A549 (cell line): ENCODE results near the gene KRTAP5-7. TPM values are rescaled to one million over a fixed set of nuclear protein-coding genes. Genes with fewer than 3 reads are reported as not detected.
"Not testable (repeated sequence)": the region's sequence is repeated elsewhere in the genome, so short reads cannot be mapped to it uniquely, and the experiment has no call there.

Source experiments
- ATAC-seq, 2 experiments: fragments of 200-7000 bp in 1 of 2; fragments of >200 bp in 1 of 2; cut with Nextera tagmentation in 1 of 2; cut with Tn5 transposase in 1 of 2; 3 replicates each; pipeline versions ENCODE4 v1.8.0 to v1.9.1; 2018 to 2020; ENCODE audit warnings: mild to moderate bottlenecking in 1 of 2, moderate library complexity in 1 of 2
- CTCF ChIA-PET: fragments of 300-600 bp; sonication (Branson Sonifier 250); formaldehyde crosslinking; extraction: SDS; loops from one replicate; lab custom pipeline; 2021; ENCODE audit warnings: antibody characterized with exemption, inconsistent platforms; lab: Yijun Ruan, JAX
- POLR2A ChIA-PET: fragments of 350-600 bp; formaldehyde crosslinking; extraction: SDS; loops from one replicate; lab custom pipeline; 2021; ENCODE audit warnings: antibody characterized with exemption, inconsistent platforms; lab: Yijun Ruan, JAX
- DNase-seq, 2 experiments: peaks; one replicate each; pipeline versions ENCODE4 v3.0.0 to v3.0.0-alpha.2; 2011 to 2016; ENCODE audit warnings: low read depth in 1 of 2, low spot score in 1 of 2
- FAIRE-seq: peaks from 2 replicates; lab custom pipeline; 2011; peaks lifted over from hg19 to GRCh38; lab: Jason Lieb, UNC
- H3K27ac ChIP-seq, 2 experiments: fragments of >200 bp; sonication (Bioruptor Twin); formaldehyde crosslinking; 3 replicates each; pipeline ENCODE4 v1.5.1; 2016 to 2017
- H3K4me1 ChIP-seq: fragments of >200 bp; sonication (Bioruptor Twin); formaldehyde crosslinking; 3 replicates; pipeline ENCODE4 v1.6.1; 2016
- H3K4me2 ChIP-seq: fragments of >200 bp; sonication (Bioruptor Twin); formaldehyde crosslinking; 3 replicates; pipeline ENCODE4 v1.6.1; 2016
- H3K4me3 ChIP-seq: fragments of >200 bp; sonication (Bioruptor Twin); formaldehyde crosslinking; 3 replicates; pipeline ENCODE4 v1.5.1; 2016
- H3K9me3 ChIP-seq: fragments of >200 bp; sonication (Bioruptor Twin); formaldehyde crosslinking; 3 replicates; pipeline ENCODE4 v1.6.1; 2016
- CHD2 ChIP-seq: fragments of 150-350 bp; IDR thresholded peaks from 2 replicates; pipeline ENCODE4 v1.6.1; 2014; ENCODE audit warnings: low read length; ENCODE audit not compliant: partially characterized antibody
- EP300 ChIP-seq, 2 experiments: fragments of >200 bp; sonication (Bioruptor Twin); formaldehyde crosslinking; IDR thresholded peaks; 2 replicates in 1 of 2; 3 replicates in 1 of 2; pipeline ENCODE4 v1.6.1; 2016 to 2017
- FOSB ChIP-seq: fragments of 250-450 bp; sonication (Bioruptor Pico); IDR thresholded peaks from 2 replicates; pipeline ENCODE4 v1.5.0; 2020; ENCODE audit warnings: mild to moderate bottlenecking, moderate library complexity
- FOXS1 ChIP-seq: fragments of 250-450 bp; sonication (Bioruptor Pico); IDR thresholded peaks from 2 replicates; pipeline ENCODE4 v1.5.0; 2020; ENCODE audit warnings: mild to moderate bottlenecking, moderate library complexity
- HOXB5 ChIP-seq: fragments of 250-450 bp; sonication (Bioruptor Pico); IDR thresholded peaks from 2 replicates; pipeline ENCODE4 v1.5.0; 2020; ENCODE audit warnings: mild to moderate bottlenecking, moderate library complexity
- KDM1A ChIP-seq: fragments of 200-600 bp; sonication (generic); IDR thresholded peaks from 2 replicates; pipeline ENCODE4 v1.6.1; 2016; ENCODE audit warnings: low read depth, mild to moderate bottlenecking
- MYC ChIP-seq: IDR thresholded peaks from 2 replicates; pipeline ENCODE4 v1.6.1; 2012; ENCODE audit warnings: mild to moderate bottlenecking, inconsistent platforms, low read length, improper control_type of control experiment, borderline replicate concordance
- POLR2A ChIP-seq: IDR thresholded peaks from 2 replicates; pipeline ENCODE4 v1.6.1; 2012; ENCODE audit warnings: mild to moderate bottlenecking, low read length
- POLR2AphosphoS2 ChIP-seq: conservative IDR thresholded peaks from 2 replicates; pipeline ENCODE4 v1.6.1; 2012; ENCODE audit warnings: low read length, improper control_type of control experiment, inconsistent platforms
- RAD21 ChIP-seq, 2 experiments: fragments of >200 bp in 1 of 2; sonication (Bioruptor Twin) in 1 of 2; formaldehyde crosslinking in 1 of 2; IDR thresholded peaks in 1 of 2; conservative IDR thresholded peaks in 1 of 2; 2 replicates in 1 of 2; 3 replicates in 1 of 2; pipeline ENCODE4 v1.6.1; 2012 to 2018; ENCODE audit warnings: inconsistent platforms in 1 of 2
- RARB ChIP-seq: fragments of 250-450 bp; sonication (Bioruptor Pico); IDR thresholded peaks from 2 replicates; pipeline ENCODE4 v1.8.0; 2021; ENCODE audit warnings: mild to moderate bottlenecking, moderate library complexity
- SREBF2 ChIP-seq: fragments of 450-650 bp; IDR thresholded peaks from 2 replicates; pipeline ENCODE4 v1.6.1; 2014; ENCODE audit warnings: mild to moderate bottlenecking, moderate library complexity
- WGBS: methylation state at CpG from one replicate; pipeline ENCODE4 v1.1.6; 2017; ENCODE audit errors: missing lambda C conversion rate; 5-methylcytosine and 5-hydroxymethylcytosine counted together
- polyA plus RNA-seq, 4 experiments: library from polyadenylated mRNA; depleted of rRNA in 3 of 4; stranded (reverse); fragments of >200 nt; fragmentation: RNase III in 1 of 4; extraction: RNeasy Plus Mini Kit Qiagen cat#74134 plus additional on column Dnase treatment in 1 of 4; gene quantifications; 2 replicates in 3 of 4; 3 replicates in 1 of 4; pipeline ENCODE4 v1.2.3, GENCODE V29; 2011 to 2017
- TF ChIP-seq, protein P1 (sequence below): IDR thresholded peaks from 2 replicates; pipeline ENCODE4 v1.6.1; 2012
- TF ChIP-seq, protein P2 (sequence below): fragments of 250-450 bp; sonication (Bioruptor Pico); IDR thresholded peaks from 2 replicates; pipeline ENCODE4 v1.5.0; 2020; ENCODE audit warnings: low read depth, mild to moderate bottlenecking, moderate library complexity

The KRTAP5-7 gene
- polyA plus RNA-seq, 2 of the 4 experiments (the other 2 are of a cell fraction), result not detected

DNA sequence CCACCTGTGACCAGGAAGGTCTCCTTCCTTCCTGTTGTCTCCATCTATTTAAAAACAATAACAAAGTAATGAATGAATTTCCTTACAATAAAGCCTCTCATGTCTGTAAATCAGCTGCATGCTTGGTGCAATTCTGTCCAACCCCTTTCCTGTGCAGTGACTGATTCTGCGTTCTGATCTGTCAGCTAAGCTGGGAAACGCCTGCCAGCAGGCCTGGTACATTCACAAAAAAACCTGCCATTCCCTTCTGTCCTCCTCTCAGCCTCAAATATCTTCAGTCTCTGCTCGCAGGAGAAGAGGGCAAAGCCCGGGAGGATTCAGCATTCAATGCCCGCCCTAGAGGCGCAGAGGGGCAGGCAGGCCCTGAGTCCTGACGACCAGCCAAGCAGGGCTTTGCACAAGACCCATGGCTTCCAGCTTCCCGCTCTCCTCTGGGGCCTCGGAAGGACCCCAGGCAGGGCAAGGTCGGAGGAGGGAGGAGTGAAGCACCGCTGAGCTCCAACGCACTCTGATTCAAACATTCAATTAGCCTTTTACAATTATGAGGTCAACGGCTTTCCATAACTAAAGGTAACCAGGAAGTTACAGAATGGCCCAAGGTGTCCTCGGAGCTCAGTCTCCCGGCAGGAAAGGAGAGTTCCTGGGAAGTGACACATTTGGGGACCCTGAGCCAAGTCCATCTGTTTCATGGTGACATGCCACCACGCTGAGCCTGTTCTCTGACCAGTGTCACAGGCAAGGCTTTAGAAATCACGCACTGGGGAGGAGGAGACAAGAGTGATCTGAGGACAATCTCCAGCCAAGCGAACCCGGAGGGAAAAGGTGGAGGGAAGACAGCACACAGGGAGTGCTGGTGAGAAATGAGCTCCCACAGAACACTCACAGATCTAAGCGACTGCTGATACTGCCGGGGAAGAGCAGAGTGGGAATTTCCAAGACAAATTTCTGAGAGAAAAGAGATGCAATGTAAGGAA lies 39.8 kb downstream of the KRTAP5-7 start:
- ATAC-seq, FAIRE-seq, DNase-seq, H3K4me3 ChIP-seq, H3K27ac ChIP-seq, H3K4me1 ChIP-seq, POLR2A ChIA-PET, H3K9me3 ChIP-seq, H3K4me2 ChIP-seq: not testable (repeated sequence)
- CTCF ChIA-PET, result interaction anchor here (1.5 to 2.8 kb wide), 2 partner anchors 13 to 21 kb away, joined by 3 to 11 read pairs; no protein-coding TSS in a partner anchor
- WGBS, result 56% methylated on average over 16 of the region's 21 CpGs

DNA sequence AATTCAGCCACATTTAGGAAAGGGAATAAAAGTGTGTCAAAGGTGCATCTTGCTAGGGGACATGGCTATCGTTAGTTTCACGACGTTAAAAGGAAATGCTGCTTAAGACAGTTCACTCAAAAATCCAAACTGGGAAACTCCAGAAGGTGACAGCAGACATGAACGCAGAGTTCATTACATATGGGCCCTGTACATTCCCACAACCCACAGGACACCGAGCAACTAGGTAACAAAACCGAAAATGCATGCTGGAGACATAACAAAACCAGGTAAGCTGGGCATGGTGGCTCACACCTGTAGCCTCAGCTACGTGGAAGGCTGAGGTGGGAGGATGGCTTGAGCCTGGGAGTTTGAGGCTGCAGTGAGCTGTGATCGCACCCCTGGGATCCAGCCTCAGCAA lies 40.6 kb downstream of the KRTAP5-7 start:
- FAIRE-seq, H3K4me2 ChIP-seq, H3K9me3 ChIP-seq, DNase-seq, ATAC-seq, POLR2A ChIA-PET, H3K4me1 ChIP-seq, H3K27ac ChIP-seq, H3K4me3 ChIP-seq: not testable (repeated sequence)
- CTCF ChIA-PET, result interaction anchor here (1.2 to 2.8 kb wide), 2 partner anchors 13 to 14 kb away, joined by 7 to 11 read pairs; partner anchors contain the start of gene KRTAP5-11
- 38% methylated on average over 8 of the region's 8 CpGs for WGBS

DNA sequence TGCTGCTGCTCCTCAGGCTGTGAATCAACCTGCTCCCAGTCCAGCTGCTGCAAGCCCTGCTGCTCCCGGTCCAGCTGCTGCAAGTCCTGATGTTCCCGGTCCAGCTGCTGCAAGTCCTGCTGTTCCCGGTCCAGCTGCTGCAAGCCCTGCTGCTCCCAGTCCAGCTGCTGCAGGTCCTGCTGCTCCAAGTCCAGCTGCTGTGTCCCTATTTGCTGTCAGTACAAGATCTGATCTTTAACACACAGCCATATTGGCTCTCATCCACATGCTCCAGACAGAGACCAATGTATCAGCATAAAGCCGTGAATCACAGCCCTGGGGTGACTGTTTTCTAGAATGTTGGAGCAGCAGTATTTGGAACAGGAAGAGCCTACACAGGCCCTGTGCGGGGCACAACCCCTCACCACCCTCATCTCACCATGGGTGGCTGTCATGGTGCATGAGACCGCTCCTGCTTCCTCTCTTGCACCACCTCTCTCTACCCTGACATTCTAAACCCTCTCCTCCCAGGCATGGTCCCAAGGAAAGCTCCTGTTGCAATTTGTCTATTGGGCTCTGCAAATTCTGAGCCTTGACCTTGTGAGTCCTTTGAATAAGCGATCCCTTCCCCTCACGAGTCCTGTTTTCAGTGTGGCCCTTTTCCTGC lies 41.8 kb downstream of the KRTAP5-7 start:
- ATAC-seq (peak; percentile 30 to 38; a peak in 3 of 6 replicates), FAIRE-seq (no peak), DNase-seq (no peak)
- no peak overlapping the region for H3K27ac ChIP-seq
- TF ChIP-seq POLR2AphosphoS2, result no peak
- TF ChIP-seq RAD21 (conservative IDR thresholded peaks at IDR 0.05 in 1 of 2, IDR thresholded peaks at IDR 0.05 in 1 of 2), result no peak
- no peak for TF ChIP-seq FOXS1 (CRISPR knock-in tag)
- TF ChIP-seq, protein P1, sequence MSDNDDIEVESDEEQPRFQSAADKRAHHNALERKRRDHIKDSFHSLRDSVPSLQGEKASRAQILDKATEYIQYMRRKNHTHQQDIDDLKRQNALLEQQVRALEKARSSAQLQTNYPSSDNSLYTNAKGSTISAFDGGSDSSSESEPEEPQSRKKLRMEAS, result no peak
- TF ChIP-seq HOXB5, result no peak
- TF ChIP-seq POLR2A, result no peak
- TF ChIP-seq FOSB, result no peak
- no peak for TF ChIP-seq SREBF2
- no peak for TF ChIP-seq KDM1A
- TF ChIP-seq, protein P2, sequence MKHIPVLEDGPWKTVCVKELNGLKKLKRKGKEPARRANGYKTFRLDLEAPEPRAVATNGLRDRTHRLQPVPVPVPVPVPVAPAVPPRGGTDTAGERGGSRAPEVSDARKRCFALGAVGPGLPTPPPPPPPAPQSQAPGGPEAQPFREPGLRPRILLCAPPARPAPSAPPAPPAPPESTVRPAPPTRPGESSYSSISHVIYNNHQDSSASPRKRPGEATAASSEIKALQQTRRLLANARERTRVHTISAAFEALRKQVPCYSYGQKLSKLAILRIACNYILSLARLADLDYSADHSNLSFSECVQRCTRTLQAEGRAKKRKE, result no peak
- TF ChIP-seq CHD2, result no peak
- TF ChIP-seq EP300 (IDR thresholded peaks at IDR 0.05), result no peak
- TF ChIP-seq MYC, result no peak
- no peak for TF ChIP-seq RARB (CRISPR knock-in tag)
- no peak overlapping the region for H3K4me3 ChIP-seq
- POLR2A ChIA-PET, result no interaction called here
- CTCF ChIA-PET, result interaction anchor here (0.7 to 1.2 kb wide), 2 partner anchors 13 to 1091 kb away, joined by 4 to 7 read pairs; partner anchors contain the start of gene KRTAP5-11
- H3K4me2 ChIP-seq, result no peak overlapping the region
- no peaks in the 10 kb centered on the region for H3K9me3 ChIP-seq
- H3K4me1 ChIP-seq, result no peaks in the 10 kb centered on the region
- WGBS, result 60% methylated on average over 6 of the region's 8 CpGs

DNA sequence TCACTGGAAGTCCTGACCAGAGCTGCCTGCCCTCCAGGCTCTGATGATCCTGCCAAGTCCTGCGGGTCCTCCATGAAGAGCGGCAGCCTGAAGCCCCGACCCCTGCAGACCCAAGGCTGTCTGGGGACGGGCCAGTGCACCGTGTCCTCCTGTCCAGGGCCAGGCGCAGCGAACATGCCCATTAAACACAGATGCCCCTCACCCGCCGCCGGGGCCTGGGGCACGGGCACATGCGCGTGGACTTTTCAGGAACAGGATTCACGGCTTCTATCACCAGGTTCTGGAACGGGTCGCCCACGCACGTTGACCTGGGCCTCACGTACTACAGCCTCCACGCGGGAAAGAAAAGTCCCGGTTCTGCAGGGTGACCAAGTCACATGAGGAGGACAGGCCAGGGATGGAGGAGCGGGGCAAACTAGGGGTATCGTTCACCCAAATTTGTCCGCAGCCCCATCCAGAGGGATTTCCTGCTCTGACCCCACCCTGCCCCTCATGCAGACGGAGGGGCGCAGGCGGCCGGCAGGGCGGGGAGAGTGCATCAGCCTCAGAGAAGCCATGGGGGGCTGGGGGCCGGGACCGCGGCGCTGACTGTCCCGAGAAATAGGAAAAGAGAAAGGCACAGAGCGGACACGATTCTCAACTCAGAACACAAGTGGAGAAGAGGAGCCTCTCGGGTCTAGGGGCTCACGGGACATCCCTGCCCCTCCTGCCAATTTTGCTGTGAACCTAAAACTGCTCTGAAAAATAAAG lies 44.2 kb downstream of the KRTAP5-7 start:
- H3K4me1 ChIP-seq, FAIRE-seq, DNase-seq, H3K4me3 ChIP-seq, POLR2A ChIA-PET, H3K4me2 ChIP-seq, ATAC-seq, H3K9me3 ChIP-seq, CTCF ChIA-PET, H3K27ac ChIP-seq: not testable (repeated sequence)
- 62% methylated on average over 30 of the region's 39 CpGs for WGBS
